HG02840 (cell line): ENCODE results near the gene OSBPL9.
"Not testable (repeated sequence)": the region's sequence is repeated elsewhere in the genome, so short reads cannot be mapped to it uniquely, and the experiment has no call there.

ENCODE experiments used
- ATAC-seq: cut with Tn5 transposase; IDR thresholded peaks from one replicate; pipeline ENCODE4 v1.9.1; 2021; ENCODE audit warnings: mild to moderate bottlenecking, moderate library complexity, moderate number of reproducible peaks; ENCODE audit not compliant: unreplicated experiment, low FRiP score

Gene OSBPL9

DNA sequence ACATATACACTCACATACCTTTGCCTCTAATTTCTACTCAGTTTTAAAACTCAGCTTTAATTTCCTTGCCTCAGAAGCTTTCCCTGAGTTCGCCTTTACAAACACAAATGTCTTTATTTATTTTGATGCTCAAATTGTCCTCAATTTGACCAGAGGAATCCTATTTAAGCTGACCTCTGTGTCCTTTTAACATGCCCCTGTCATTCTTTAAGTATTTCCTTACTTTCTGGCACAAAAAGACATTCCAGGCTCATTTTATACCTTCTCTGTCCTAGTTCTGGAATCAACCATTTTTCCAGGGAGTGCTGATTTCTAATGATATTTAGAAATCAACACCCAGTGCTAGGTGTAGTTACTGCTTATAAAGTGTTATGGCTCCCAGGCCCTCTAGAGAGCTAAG, 82.5 kb downstream of the OSBPL9 start:
- ATAC-seq: no peak

DNA sequence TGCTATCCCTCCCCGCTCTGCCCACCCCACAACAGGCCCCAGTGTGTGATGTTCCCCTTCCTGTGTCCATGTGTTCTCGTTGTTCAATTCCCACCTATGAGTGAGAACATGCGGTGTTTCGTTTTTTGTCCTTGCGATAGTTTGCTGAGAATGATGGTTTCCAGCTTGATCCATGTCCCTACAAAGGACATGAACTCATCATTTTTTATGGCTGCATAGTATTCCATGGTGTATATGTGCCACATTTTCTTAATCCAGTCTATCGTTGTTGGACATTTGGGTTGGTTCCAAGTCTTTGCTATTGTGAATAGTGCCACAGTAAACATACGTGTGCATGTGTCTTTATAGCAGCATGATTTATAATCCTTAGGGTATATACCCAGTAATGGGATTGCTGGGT, 84.9 kb downstream of the OSBPL9 start:
- ATAC-seq: not testable (repeated sequence)

DNA sequence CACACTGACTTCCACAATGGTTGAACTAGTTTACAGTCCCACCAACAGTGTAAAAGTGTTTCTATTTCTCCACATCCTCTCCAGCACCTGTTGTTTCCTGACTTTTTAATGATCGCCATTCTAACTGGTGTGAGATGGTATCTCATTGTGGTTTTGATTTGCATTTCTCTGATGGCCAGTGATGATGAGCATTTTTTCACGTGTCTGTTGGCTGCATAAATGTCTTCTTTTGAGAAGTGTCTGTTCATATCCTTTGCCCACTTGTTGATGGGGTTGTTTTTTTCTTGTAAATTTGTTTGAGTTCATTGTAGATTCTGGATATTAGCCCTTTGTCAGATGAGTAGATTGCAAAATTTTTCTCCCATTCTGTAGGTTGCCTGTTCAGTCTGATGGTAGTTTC, 85.3 kb downstream of the OSBPL9 start:
- ATAC-seq: not testable (repeated sequence)

DNA sequence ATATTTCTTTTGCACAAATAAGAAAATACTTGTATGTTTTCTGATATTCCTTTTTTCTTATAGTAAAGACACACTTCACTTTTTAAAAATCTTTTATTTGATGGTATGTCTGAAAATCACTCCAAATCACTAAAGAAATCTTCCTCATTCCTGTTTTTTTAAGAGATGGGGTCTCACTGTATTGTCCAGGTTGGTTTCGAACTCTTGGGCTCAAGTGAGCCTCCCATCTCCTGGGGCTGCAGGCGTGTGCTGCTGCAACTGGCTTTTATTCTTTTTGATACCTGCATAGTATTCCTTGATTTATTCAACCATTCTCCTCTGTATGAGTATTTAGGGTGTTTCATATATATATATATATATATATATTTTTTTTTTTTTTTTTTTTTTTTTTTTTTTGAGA, 88.1 kb downstream of the OSBPL9 start:
- no peak for ATAC-seq

DNA sequence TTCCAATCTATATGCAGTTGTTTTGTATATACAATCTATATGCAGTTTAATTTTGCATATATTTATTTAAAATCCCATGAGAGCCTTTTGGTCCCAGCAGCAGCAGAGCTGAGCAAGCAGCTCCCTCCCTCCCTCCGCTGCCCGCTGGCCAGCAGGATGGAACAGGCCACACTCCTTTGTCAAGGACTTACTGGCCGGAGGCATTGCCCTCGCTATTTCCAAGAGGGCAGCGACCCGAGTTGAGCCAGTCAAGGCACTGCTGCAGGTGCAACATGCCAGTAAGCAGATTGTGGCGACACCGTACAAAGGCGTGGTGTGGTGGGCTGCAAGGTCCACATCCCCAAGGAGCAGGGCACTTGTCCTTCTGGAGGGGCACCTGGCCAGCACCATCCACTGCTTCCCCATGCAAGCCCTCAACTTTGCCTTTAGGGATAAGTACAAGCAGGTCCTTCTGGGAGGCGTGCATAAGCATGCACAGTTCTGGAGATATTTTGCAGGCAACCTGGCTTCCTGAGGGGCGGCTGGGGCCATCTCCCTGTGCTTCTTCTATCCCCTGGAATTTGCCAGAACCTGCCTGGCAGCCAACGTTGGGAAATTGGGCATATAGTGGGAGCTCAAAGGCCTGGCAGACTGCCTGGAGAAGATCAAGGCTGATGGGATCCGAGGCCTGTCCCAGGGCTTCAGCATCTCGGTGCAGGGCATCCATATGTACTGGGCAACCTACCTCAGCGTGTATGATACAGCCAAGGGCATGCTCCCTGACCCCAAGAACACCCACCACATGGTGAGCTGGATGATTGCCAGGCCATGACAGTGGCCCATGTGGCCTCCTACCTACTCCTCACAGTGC, 92.2 kb downstream of the OSBPL9 start:
- no peak for ATAC-seq

DNA sequence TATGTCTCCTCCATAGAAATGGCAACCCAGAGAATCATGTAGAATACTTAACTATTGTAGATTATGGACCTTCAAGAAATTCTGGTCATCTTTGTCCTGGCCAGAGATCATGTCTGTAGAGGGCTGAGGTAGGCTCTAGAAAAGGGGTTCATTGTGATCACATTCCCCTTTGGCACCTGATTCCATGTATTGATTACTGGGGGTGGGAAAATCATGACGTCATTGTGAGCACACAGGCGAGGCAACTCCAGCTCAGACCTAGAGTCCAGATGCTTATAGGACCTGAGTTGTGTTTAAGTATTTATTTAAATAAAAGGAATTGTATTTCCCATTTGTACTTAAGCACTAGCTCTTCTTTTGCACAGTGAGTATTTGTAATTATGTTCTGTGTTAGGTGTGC, 93.1 kb downstream of the OSBPL9 start:
- no peak for ATAC-seq

DNA sequence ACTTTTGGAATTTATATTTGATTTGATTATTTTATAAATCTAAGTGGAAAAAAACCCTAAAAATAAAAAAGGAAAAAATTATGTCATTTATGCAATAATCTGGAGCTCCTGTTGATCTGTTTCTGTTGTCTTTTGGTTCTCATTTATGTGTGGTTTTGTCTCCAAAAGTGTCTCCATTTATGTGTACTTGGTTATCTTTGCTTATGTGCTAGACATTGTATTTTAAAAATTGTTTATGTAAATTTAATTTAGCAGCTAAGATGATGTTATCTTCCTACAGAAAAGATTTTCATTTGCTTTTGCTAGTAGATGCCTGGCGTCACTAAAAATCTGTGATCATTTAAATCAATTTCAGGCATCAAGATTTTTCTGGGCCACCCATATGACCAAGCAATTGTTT, 95.7 kb downstream of the OSBPL9 start:
- ATAC-seq: no peak

DNA sequence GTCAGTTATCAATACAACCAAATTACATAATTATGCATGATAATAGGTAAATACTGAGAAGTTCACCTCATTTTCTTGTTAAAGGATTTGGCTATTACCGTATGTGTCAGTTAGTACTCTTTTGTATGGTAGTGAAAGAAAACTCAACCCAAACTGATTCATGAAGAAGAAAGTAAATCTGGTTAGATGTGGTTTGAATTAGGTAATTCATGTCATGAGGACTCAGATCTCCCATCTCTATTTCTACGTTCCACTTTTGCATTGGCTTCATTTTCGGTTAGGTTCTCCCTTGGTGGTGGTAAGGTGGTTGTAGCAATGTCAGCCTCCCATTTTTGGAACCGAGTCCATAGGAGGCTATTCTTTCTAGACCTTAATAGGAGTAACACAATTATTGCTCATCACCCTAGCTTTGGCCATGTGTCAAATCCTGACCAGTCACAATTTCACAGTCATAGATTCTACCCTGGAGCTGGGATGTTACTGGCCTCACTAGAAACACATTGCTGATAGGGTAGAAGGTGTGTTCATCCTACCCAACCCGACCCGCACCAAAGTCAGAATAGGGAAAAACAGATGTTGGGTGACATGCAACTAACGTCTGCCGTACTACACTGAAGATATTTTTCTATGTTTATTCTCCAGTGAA, 97.6 kb downstream of the OSBPL9 start:
- ATAC-seq: no peak

DNA sequence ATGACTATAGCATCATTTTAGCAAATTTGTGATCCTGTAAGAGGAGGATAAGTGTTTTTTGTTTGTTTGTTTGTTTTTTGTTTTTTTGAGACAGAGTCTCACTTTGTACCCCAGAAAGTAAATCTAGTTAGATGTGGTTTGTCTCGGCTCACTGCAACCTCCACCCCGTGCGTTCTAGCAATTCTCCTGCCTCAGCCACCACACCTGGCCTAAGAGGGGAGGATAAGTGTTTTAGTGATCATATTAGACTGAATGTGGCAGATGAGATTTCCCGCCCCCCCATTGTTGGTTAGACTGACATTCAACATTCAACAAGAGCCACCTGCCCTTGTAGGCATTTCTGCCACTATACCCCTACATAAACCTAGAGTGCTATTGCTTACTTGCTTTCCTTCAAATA, 98.5 kb downstream of the OSBPL9 start:
- ATAC-seq: no peak

DNA sequence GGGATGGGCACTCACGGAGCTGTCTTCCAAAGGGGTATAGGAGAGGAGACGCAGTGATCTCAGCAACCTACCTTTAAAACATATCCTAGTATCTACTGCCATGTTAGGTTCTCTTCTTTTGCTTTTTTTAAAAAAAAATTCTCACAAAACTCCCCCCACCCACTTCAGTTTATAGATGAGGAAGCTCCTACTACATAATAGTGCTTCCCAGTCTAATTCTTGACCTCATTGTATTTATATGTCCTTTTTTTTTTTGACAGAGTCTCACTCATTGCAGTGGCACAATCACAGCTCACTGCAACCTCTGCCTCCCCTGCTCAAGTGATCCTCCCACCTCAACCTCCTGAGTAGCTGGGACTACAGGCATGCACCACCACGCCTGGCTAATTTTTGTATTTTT, 99.9 kb downstream of the OSBPL9 start:
- ATAC-seq: no peak

DNA sequence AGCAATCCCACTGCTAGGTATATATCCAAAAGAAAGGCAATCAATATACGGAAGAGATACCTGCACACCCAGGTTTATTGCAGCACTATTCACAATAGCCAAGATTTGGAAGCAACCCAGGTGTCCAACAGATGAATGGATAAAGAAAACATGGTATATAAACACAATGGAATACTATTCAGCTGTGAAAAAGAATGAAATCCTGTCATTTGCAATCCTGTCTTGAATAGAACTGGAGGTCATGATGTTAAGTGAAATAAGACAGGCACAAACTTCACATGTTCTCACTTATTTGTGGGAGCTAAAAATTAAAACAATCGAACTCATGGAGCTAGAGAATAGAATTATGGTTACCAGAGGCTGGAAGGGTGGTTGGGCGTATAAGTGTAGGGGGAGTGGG, 101.0 kb downstream of the OSBPL9 start:
- ATAC-seq: no peak

DNA sequence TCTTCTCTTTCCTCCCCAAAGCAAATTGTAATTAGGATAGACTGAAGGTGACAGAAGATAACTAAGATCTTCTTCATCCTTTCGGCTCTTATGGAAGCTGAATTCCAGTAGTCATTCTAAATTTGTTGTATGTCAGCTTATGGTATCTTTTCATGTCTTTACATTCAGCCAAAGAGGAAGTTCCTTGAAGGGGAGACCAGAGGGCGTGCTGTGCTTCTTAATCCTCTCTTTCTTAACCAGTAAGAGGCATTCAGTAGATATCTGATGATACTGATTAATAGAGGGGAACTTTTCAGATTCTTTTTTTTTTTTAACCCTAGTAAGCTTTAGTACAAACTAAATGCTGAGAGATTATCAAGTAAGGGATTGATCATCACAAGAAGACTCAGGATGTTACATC, 102.3 kb downstream of the OSBPL9 start:
- no peak for ATAC-seq

DNA sequence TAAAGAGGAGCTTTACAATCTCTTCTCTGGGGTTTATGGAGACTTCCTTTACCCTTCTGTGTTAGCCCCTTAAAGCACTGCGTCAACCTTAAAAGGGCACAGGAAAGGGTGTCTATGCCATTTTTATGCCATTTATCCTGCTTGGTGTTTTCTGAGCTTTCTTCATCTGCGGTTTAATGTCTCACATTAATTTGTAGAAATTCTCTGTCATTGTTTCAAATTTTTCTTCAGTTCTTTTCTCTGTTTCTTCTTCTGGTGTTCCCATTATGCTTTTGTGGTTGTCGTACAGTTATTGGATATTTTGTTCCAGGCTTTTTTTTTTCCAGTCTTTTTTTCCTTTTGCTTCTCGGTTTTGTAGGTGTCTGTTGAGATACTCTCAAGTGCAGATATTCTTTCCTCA, 107.9 kb downstream of the OSBPL9 start:
- ATAC-seq: no peak

DNA sequence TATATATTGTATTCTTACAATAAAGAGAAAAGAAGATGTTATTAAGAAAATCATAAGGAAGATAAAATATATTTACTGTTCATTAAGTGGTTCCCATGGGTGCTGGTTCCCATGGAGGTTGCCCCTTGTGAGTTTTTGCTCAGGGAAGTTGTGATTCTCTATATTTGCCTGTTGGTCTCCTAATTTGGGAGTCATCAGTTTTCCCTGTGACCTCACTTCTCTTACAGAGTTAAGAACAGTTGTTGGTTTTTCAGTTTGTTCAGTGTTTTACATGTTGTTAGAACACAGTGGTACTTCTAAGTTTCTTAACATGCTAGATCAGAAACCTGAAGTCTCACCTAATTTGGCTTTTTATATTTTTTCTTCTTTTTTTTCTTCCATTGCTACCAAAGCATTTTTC, 109.2 kb downstream of the OSBPL9 start:
- ATAC-seq: no peak

DNA sequence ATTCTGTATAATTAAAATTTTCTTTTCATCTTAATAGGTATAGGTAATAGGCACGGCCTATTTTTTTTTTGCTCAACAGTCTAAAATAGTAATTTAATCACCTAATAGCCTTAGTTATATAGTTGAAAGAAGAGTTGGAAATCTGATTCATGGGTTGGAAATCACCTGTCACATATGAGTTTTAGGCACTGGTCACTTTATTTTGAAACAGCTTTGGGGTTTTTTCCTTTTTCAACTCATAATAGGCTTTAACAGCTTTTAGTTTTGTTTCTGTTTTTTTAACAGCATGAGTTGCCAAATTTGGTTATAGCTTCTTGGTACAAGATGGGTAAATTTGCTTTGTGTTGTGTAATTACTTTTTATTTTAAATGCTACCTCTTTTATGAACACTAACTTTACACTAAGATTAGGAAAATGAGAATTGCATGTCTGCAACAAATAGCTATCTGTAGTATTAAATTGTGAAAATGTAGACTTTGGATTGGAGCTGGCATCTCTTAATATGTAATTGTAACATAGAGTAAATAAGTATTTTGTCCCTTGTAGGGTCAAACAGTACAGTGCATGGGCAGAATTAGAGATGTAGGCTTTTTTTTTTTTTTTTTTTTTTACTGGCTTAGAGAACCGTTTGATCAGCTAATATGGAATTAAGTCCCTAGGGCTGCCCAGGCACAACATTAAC, 109.8 kb downstream of the OSBPL9 start:
- ATAC-seq: no peak

DNA sequence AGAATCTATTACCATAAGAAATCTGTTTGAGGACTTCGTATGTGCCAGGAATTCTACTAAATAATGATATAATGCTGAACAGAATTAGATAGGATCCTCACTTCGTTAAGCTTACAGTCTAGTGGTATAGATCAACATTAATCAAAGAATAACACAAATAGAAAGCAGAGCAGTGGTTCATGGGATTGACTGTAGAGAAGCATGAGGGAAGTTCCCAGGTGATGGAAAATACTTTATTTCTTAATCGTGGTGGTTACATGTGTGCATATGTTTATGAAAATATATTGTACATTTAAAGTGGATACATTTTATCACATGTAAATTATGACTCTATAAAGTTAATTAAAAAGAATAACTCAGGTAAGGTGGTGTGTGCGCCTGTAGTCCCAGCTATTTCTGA, 110.5 kb downstream of the OSBPL9 start:
- ATAC-seq: no peak

DNA sequence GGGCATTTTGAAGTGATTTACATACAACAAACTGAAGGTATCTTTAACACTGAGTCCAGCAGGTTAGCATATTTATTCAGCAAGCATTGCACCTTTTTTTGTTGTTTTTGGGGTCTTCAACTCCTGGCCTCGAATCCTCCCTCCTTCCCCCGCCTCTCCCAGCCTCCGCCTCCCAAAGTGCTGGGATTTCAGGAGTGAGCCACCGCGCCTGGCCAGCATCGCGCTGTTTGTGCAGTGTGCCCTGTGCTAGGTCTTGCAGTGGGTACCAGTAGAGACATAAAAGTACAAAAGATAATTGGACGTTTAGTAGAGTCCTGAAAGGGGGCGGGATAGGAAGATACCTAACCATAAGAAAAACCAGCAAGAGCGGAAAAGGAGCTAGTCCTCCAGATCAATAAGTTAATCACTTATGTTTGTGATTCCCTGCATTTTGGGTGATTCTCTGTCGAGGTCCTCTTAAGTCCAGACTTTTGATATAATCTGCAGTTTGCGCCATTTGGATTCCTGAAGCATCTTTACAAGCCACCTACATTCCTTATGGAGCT, 111.8 kb downstream of the OSBPL9 start:
- no peak for ATAC-seq

DNA sequence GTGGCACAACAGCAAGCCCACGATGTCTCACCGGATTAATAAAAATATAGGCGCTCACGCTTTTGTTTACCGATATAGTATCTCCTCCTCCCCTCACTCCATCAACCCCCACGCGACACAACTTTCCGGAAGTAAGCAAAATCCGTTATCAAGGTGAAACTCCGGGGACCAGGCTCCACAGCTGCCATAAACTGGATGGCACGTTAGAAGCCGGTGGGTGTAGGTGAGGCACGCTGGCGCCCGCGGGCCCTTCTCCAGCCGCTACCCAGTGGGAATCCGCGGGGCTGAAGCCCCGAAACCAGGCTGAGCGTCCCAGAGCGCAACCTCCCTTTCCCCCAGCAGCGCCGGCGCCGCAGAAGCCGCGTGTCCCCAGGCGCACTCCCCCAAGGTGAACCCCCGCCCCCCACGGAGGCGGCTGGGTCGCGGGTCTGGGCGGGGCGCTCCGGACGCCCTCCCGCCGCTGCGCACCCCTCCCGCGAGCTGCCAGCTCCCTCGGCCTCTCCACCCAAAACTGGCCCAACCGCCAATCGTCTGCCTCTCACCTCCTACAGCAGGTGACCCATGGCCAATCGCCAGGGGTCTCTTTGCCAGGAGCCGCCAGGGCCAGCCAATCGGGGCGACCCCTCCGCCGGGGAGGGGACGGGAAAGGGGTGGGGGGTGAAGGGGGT, 112.4 kb downstream of the OSBPL9 start:
- peak; percentile 87 for ATAC-seq

DNA sequence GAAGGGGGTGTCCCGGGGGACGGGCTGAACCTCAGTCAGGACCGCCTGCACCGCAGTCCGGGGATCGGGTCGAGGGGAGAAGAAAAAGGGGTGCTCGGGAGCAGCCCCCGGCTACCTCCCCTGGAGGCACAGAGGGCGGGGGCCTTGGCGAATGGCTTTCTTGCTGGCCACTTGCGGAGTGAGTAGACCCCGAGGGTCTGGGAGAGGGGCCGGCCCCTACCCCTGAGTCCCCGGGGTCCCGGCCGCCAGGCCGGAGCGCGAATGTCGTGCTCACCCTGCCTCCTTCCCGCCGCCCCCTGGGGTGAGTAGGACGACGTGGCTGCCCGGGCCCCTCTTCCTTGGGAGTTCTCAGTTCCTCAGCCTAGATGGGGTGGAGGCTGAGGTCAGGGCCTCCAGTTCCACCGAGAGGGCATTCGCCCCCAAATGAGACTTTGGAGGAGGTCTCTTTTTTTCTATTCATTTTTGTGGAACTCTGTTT, 113.0 kb downstream of the OSBPL9 start:
- ATAC-seq: peak; percentile 29

DNA sequence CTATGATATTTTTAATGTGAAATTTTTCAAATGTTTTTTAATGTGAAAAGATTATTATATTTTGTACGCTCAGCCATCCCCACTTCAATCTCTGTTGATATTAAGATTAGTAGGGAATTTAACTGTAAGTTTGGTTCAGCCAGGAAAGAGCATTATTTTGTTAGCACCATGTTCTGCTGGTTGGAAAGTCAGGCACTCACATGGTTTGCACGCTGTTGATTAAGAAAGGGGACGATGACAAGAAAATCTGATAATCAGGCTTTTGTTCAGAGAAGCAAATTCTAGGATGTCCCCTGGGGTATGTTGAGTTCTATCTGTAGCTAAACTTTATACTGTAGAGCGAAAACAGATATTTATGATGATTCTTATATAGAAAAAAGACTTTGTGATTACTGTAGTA, 115.1 kb downstream of the OSBPL9 start:
- ATAC-seq: no peak
